GM18517 (cell line): ENCODE data around the gene PKP4.
"Not testable (repeated sequence)": the region's sequence is repeated elsewhere in the genome, so short reads cannot be mapped to it uniquely, and the experiment has no call there.

Experiments used
- ATAC-seq: cut with Tn5 transposase; IDR thresholded peaks from one replicate; pipeline ENCODE4 v1.9.1; 2021; ENCODE audit warnings: mild to moderate bottlenecking, moderate library complexity; ENCODE audit not compliant: unreplicated experiment

PKP4 gene

DNA sequence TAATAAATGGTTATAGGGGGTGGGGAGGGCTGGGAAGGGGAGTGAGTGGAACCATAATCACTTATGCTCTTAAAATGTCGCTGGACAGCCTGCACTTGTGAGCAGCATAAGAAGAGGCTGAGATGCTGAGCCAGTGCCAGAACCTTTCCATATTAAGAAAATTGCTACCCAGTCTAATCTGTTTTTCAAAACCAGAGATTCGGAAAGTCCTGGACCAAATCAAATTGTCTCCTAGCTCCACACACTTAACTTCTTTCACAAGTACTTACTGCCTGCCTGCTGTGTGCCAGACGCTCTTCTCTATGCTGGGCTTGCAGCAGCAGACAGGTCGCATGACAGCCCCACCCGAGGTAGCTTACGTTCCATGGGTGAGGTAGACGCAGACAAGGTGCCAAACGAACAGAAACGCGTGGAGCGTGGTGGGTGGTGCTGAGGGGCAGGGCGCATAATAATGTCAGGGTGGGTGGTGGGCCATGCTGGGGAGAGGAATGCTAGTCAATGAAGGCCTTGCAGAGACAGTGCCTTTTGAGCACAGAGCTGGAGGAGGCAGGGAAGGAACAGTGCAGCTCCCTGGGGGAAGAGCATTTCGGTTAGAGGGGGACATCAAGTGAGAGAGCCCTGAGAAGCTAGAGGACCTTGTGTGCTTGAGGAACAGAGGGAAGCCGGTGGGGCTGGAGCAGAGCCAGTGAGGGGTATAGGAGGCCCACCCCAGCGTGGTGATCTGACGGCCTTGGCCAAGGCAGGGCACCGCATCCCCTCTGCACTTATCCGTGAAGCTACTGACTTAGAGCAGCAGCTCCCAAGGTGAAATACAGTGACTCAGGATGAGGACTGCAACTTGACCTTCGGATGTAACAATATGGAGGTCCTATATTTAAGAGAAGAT is 214.9 kb downstream of the PKP4 start:
- ATAC-seq: no peak

DNA sequence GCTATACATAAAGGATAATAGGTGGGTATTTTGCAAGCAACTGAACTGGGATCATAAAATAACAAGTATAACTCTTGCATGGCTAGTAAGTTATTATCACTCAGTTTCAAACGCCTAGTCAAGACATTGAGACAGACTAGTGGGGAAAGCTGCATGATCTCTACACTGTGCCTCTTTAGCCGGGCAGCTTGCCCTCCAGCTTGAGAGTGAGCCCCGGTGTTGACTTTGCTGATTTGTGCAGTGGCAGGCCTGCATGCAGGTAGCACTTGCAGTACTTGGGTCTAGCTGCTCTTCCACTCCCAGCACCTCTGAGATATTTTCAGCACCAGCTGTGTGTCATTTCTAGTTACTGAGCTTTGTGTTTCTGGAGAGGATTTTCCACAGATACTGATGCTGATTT is 219.5 kb downstream of the PKP4 start:
- no peak for ATAC-seq

DNA sequence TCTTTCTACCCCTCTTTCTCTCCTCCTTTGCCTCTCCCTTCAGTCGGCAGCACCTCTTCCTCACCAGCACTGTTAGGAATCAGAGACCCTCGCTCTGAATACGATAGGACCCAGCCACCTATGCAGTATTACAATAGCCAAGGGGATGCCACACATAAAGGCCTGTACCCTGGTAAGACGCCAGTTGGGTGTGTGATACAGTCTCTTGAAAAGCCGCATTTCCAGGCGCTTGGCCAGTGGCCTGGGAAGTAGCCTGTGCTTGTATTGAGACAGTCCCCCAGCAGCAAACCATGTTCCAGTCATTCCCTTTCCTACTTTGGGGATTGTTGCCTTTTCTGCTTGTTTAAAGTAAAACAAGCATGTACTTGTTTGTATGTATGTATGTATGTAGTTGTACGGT is 219.9 kb downstream of the PKP4 start:
- ATAC-seq: no peak

DNA sequence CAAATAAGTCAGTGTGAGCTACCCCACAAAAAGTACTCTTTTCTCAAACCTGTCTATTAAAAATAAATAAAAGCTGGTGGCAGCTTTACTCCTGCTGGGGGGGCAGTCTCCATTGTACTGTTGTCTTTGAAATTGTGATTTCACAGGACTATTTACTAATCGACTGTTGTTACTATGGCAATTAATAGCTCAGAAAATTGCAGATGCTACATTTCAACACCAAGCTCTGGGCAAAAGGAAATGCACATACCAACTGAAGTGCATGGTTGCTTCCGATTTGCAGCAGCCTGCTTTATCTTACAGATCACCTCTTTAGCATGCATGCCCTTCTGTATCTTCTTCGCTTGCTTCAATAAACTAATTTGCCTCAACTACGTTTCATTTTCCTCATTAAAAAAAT is 220.8 kb downstream of the PKP4 start:
- ATAC-seq: no peak

DNA sequence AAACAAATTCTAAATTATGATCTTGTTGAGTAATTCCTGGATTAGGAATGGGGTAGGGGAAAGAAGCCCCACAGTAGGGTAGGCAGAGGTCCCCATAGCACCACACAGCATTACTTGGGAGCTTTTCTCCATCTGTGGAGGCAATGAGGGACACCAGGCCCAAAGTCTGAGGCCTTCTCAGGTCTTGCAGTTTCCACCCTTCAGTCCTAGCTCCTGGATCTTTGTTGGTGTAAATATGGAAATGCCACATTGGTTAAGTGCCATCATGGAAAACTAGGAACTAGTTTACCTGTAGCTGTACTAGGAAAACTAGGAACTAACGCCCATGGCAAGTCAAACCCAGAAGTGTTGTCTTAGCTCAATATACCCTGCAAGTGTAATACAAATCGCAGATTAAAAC is 225.1 kb downstream of the PKP4 start:
- no peak for ATAC-seq

DNA sequence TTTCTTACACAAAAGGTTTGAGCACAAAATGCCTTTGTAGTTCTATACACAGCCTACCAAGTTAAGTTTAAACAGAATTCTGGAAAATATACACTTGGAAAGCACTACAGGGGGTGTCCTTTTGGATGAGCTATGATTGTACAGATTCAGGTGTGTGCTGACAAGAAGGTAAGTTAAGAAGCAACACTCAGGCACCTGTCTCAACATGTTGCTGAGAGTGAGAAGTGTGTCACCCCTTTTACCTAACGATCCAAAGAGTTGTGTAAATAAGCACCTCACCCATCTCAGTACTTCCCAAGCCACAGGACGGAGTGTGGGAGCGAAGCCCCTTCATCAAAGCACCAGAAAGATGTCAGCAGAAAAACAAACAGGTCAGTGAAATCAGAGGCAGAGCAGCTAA is 228.9 kb downstream of the PKP4 start:
- no peak for ATAC-seq

DNA sequence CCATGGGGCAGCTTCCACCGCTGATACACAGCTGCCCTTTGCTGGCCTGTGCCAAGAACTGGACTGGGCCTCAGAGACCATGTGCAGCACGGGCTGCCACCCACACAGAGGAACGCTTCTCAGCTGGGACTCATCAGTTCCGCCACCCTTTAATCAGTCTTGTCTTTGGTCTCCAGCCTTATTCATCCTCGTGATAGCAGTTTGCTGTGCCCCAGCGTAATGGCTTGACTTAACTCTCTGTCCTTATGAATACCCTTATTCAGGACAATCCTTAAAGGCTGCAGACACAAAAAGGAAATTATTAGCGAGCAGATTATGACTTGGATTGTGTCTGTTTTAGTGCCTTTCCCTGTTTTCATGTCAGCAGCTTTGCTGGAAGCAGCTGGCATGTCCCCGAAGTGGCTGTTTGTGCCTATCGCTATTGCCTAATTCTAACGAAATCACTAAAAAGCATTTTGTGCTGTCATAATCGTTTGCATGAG is 229.5 kb downstream of the PKP4 start:
- ATAC-seq: no peak

DNA sequence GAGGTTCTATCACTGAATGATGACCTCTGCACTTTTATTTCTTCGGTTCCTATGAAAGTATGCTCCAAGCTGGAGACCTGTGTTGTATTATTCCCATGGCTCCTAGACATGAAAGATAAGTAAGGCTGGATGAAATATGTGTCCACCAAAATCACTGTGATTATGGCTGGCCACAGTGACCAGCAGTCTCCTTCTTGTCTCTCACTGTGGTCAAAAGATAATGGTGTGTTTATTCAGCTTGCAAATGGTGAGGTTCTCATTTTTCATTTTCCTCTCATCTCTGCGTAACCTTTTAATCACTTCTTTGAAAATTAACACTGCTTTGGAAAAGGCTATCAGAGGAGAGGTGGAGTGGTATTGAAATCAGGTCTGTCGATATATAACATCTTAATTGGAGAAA is 230.6 kb downstream of the PKP4 start:
- ATAC-seq: no peak

DNA sequence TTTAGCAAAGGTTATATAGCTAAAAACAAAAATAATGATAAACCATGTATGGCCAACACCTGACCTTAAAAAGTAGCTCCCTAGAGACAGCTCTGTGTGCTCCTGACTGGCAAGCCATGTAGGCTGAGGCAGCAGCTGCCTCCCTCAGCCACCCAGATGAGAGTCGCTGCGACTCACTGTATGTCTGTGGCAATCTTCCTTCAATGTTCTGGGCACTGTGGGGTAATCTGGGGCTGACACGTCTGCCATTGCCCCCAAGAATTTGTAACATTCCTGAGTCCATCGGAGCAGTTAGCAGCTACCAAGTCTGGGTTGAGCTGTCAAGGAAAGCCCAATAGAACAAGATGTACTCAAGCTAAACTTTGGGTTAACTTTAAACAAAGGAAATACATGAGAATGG is 232.0 kb downstream of the PKP4 start:
- no peak for ATAC-seq

DNA sequence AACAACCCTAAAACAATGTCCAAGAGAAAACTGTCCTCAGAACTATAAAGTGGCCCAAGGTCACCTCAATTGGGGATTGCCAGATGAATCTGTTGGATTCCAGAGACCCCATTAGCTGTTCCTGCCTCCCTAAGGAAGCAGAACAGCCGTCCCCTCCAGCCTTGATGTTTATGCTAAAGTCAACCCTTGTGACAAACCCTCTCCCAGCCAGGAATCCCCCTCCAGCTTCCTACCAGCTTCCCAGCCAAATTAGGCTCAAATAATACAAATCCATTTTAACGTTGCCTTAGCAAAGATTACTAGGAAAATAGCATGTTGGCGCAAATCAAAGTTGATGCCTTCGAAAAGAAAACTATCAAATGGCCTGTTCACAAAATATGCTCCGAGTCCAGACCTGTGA is 232.6 kb downstream of the PKP4 start:
- no peak for ATAC-seq

DNA sequence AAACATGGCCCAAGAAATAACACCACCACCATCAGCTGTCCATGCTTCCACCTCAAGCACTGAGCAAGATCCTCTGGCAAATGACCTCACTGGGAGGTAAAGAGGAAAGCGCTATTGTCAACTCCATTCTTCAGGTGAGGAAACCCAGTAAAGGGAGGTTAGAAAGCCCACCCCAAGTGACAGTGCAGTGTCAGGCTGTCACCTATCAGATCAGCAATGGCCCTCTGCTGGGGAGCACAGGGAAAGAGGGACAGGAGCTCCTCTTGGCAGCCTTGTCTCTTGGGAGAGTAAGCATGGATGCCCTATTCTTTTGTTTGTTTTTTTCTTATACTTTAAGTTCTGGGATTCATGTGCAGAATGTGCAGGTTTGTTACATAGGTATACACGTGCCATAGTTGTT is 234.1 kb downstream of the PKP4 start:
- ATAC-seq: no peak

DNA sequence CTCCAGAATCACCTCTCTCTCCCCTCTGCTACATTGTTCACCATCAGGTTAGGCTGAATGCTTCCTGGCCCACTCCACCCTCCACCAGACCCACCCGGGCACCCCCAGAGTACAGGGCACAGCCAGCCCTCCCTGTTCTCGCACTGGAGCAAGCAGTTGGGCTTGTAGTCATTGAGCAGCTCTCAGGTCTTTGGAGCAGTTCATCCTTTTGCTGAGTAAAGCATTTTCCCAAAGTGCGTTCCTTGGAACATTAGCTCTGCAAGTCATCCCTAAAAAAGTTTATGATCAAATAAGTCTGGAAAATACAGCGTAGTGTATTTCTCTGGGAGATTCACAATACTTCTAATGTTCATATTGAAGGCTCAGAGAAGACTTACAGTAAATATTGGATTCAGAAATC is 234.9 kb downstream of the PKP4 start:
- ATAC-seq: no peak

DNA sequence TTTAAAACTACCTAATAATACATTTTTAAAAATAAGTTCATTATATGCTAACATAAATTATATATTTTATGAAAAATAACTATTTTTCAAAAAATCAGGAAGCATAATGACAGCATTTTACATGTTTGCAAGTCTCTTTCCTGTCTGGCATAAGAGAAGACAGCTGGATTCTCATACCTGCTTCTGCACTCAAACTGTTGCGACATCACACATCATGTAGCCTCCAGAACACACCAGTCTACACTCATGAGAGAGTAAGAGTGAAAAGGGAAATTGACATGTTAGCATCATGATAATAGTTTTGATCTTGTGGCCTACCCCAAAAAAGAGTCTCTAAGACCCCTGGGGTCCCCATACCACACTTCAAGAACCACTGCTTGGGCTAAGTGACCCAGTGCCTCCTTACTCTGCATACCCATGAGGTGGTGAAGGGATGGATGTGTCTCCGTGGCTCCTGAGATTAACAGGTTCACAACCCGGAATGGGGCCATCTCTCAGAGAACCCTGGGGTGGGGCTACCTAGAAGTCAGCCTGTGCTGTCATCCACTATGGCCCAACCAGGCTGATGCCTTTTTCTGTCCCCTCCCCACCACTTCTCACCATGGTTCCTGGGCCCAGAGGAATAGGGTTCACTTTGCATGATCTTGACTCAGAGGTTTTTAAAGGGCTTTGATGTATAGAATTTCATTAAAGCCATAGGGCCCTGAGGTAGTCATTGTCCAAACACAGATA is 235.8 kb downstream of the PKP4 start:
- no peak for ATAC-seq

DNA sequence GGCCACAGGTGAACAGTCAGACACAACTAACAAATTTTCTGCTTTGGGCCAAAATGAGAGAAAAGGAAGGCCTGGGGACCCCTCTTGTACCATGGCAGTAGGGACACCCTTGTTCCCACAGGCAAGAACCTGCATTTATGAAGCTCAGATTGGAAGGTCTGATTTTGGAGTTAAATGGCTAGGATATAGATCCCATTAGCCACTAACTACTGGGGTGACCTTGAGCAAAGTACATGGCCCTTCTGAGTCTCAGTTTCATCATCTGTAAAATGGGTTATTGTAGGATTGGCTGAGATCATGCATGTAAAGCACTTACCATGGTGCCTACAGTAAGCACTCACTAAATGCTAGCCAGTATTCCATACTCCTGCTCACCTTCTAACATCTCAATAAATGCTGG is 236.7 kb downstream of the PKP4 start:
- no peak for ATAC-seq

DNA sequence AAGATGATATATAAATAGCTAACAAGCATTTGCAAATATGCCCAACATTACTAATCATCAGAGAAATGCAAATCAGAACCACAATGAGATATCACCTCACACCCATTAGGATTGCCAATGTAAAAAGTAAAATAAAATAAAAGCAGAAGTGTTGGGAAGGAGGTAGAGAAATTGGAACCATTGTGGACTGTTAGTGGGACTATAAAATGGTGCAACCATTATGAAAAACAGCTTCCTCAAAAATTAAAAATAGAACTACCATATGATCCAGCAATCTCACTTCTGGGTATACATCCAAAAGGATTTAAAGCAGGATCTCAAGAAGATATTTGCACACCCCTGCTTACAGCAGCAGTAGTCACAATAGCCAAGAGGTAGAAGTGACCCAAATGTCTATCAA is 238.6 kb downstream of the PKP4 start:
- ATAC-seq: no peak

DNA sequence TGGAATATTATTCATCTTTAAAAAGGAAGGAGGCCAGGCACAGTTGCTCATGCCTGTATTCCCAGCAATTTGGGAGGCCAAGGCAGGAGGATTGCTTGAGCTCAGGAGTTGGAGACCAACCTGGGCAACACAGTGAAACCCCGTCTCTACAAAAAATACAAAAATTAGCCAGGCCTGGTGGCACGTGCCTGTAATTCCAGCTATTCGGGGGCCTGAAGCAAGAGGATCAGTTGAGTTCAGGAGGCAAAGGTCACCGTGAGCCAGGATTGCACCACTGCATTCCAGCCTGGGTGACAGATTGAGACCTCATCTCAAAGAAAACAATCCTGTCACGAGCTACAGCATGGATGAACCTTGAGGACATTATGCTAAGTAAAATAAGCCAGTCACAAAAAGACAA is 239.0 kb downstream of the PKP4 start:
- ATAC-seq: not testable (repeated sequence)

DNA sequence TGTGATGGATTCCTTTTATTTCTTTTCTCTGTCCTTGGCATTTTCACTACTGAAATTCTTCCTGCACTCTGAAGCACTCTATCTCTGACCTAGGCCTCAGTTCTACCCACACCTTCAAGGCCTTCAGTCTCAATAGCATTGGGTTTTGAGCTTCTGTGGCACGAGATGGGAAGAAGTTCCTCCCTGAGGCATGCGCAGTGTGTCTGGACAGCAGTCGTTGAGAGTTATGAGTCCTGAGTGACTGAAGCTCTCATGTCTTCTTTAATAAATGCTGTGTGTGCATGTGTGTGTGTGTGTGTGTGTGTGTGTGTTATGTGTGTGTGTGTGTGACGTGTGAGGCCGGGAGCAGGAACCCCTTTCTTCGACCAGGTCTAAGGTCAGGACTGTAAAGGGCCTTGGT is 242.6 kb downstream of the PKP4 start:
- no peak for ATAC-seq

DNA sequence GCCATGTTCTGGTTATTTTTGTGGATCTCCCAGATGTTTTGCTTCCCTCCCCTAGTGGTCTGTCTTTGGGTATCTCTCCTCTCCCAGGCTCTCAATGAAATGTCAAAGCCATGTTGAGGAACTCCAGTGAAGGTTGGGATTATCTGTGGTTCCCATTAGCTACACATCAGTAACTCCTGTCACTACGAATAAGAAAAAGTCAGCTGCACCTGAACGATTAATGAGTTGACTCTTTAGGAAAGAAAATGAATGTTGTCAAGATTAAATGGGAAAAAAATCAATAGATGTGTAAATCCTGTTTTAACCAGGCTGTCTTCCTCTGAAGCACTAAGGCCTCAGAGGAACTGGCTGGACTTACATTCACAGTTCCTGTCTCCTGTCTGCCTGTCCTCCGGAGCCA is 244.3 kb downstream of the PKP4 start:
- ATAC-seq: no peak

DNA sequence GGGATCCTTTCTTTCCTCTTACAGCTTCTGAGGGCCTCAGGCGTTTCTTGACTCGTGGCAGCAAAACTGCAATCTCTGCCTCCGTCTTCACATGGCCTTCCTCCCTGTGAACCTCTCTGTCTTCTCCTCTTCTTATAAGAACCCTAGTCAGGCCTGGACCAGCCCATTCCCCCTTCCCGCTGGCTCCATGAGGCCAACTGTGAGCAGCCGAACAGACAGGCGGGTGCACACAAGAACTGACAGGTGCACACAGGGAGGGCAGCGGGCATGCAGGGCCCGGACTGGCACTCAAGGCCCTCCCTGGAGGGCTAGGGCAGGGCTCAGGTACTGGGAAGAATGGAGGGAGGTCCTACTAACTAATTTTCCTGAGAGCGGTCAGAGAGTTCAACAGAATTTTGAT is 246.0 kb downstream of the PKP4 start:
- no peak for ATAC-seq

DNA sequence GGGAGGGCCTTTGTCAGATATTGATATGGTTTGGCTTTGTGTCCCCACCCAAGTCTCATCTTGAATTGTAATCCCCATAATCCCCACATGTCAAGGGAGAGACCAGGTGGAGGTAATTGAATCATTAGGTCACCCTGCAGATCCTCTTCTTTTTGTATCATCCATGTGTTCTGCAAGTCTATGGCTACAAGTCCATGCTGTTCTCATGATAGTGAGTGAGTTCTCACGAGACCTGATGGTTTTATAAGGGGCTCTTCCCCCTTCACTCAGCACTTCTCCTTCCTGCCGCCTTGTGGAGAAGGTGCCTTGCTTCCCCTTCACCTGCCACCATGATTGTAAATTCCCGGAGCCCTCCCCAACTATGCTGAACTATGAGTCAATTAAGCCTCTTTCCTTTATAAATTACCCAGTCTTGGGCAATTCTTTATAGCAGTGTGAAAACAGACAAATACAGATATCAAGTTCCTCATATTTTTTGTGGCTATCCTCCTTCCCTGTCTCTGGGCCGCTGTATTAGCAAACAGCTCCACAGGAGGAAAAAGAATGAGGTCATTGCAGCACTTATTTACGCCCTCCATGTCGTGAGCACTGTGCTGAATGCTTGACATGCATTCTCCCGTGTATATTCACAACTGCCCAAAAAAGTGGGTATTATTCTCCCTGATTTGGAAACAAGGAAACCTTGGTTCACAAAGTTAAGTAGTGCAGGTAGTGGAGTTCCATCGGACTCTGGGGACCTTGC is 248.1 kb downstream of the PKP4 start:
- ATAC-seq: not testable (repeated sequence)

DNA sequence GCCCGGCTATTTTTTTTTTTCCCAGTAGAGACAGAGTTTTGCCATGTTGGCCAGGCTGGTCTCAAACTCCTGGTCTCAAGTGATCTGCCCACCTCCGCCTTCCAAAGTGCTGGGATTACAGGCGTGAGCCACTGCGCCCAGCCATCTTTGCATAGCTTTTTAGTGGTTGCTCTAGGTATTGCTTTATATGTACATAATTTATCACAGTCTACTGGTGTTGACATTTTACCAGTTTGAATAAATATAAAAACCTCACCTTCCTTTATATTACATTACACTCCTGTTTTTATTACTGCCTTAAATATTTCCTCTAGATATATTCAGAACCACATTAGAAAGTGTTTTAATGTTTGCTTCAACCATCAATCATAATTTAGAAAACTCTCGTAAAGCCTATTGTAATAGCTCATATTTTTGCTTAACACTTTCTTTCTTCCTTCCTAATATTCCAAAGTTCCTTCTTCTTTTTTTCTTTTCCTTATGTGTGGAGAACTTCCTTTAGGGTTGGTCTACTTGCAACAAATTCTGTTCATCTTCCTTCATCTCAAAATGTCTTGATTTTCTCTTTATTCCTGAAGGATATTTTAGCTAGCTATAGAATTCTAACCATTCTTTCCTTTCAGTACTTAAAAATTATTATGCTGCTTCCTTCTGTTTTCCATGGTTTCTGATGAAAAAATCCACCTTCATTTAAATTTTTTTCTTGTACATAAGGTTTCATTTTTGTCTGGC is 256.2 kb downstream of the PKP4 start:
- ATAC-seq: no peak
